Activated gamma-delta T cell (primary cell): Measurements from ENCODE around the gene MTCH2.

Source experiments
- DNase-seq: peaks from one replicate; lab custom pipeline; 2025; lab: John Stamatoyannopoulos, UW

The MTCH2 gene

GRCh38 chr11:47589977-47590861 is 52.1 kb downstream of the MTCH2 start:
- no peak for DNase-seq

DNA sequence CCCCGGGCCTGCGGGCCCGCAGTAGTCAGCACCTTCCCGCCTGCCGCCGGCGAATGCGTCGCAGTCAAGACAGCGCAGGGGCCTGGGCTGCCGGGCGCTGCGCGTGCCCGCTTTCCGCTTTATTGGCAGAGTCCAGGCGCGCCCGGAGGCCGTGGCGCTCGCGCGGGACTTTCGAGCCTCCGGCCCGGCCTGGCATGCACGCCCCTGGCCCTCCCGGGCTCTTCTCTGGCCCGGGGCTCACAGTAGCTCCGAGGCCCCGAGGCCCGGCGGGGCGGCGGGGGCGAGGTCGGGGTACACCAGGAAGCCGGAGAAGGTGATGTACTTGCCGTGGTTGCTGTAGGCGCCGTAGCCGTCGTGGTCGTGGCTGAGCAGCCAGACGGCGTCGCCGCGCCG is 52.8 kb downstream of the MTCH2 start:
- DNase-seq = no peak

- DNase-seq = no peak
Measured at GRCh38 chr11:47589118-47589517, 53.2 kb downstream of the MTCH2 start.

GRCh38 chr11:47587723-47588326 is 54.5 kb downstream of the MTCH2 start:
- no peak for DNase-seq

DNA sequence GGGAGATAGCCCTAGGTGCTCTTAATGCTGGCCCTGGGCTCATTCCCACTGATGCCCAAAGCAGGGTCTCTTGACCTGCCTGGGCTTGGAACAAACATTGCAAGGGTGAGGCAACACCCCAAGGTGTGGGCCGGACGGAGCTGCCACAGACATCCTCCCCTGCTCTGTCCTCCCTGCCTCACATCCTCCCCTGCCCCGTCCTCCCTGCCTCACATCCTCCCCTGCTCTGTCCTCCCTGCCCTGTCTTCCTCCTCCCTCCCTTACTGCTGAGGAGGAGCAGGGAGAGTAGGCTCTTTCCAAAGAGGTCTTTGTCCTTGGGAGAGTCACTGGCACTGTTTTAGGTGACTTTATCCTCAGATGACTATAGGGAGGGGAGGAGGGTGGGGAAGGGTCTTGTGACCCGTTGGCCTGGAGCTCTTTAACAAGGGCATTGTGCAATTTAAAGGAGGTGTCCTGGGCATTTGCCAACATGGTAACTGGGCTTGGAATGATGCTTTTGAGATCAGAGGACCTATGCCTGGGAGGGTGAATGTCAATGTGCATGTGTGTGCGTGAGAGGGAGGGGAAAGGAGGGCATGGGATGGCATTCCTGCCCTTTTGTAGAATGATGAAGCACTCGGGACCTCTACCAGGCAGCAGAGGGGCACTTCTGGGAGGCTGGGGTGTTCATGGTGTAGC is 55.2 kb downstream of the MTCH2 start:
- no peak for DNase-seq

GRCh38 chr11:47586098-47586855 is 56.1 kb downstream of the MTCH2 start, which contains the start of gene FAM180B:
FAM180B (plus strand) TSS chr11:47586678; CDS start chr11:47586769, 91 bp downstream.
- DNase-seq = no peak

DNA sequence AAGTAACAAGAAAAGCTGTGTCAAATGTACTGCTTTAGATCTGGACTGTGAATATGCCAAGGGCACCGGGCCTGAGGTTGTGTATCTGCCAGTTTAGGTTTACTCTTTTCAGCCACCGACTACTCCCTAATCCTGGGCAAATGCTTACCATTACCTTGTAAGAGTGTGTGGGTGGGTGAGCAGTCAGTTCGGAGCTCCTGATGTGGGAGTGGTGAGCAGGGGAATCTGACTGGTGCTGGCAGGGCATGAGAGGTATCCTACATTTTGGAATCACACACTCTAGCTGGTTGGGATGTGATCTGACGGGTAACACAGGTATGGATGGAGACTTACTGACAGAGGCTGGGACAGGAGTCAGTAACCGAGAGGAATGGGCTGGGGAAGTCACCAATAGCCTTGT is 58.5 kb downstream of the MTCH2 start:
- DNase-seq = no peak

GRCh38 chr11:47578524-47579494 is 63.5 kb downstream of the MTCH2 start, which contains the start of the genes KBTBD4 and NDUFS3:
KBTBD4 (minus strand) TSS chr11:47578970; CDS start chr11:47578951, 19 bp downstream.
NDUFS3 (plus strand) TSS chr11:47579074; CDS start chr11:47579092, 18 bp downstream.
- peak; percentile 62 for DNase-seq

GRCh38 chr11:47577460-47578041 is 64.8 kb downstream of the MTCH2 start:
- no peak for DNase-seq

GRCh38 chr11:47573321-47573720 is 69.0 kb downstream of the MTCH2 start:
- no peak for DNase-seq

- no peak for DNase-seq
Measured at GRCh38 chr11:47572715-47573255, 69.6 kb downstream of the MTCH2 start.

- no peak for DNase-seq
Measured at GRCh38 chr11:47571895-47572294, 70.5 kb downstream of the MTCH2 start.

DNA sequence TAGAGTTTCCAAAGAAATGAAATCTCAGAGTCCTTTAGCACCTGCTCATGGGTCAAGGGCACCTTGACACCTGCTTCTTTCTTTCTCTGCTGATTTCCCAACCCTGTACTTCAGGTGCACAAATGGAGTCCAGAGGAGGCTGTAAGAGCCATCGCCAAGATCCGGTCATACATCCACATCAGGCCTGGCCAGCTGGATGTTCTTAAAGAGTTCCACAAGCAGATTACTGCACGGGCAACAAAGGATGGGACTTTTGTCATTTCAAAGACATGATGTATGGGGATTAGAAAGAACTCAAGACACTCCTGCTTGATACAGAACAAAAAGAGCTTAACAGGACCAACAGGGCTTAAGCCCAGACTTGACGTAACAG is 71.0 kb downstream of the MTCH2 start:
- DNase-seq = no peak

DNA sequence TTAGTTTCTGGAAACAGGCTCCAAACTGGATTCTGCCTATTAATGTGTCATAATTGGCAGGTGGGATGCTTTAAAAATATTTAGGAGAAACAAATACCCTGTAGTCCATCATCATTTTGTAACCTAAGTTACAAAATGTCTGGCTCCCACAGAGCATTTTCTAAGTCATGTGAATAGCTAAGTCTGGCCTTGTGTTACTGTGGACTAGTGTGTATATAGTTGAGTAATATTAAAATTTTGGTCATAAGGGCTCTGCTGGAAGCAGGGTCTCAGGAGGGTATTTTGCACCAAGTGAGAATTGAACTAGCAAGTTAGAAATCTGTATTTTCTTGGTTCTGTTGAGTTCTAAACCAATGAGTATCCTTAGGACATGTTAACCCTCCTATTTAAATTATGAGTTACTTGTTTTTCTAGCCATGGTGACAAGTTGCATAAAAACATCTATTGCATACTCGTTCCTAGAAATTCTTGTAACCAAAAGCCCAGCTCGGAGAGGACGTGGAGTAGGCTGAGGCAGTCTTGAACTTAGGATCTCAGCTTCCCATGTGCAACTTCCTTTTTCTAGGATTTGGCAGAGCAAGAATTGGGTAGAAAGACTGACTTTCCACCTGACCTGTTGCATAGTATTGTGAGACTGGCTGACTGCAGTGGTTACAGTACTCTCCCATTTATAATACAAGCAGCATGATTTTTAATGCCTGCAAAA is 71.6 kb downstream of the MTCH2 start:
- no peak for DNase-seq

DNA sequence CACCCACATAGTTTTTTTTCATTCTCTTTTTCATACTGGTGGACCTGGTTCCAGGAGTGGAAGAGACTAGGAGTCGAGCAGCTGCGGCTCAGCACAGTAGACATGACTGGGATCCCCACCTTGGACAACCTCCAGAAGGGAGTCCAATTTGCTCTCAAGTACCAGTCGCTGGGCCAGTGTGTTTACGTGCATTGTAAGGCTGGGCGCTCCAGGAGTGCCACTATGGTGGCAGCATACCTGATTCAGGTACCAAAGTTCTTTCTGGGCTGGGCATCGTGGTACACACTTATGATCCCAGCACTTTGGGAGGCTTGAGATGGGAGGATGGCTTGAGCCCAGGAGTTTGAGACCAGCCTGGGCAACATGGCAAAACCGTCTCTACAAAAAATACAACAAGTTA is 72.7 kb downstream of the MTCH2 start:
- DNase-seq = no peak
